ENCODE data around the gene LRRC59.

The LRRC59 gene

DNA sequence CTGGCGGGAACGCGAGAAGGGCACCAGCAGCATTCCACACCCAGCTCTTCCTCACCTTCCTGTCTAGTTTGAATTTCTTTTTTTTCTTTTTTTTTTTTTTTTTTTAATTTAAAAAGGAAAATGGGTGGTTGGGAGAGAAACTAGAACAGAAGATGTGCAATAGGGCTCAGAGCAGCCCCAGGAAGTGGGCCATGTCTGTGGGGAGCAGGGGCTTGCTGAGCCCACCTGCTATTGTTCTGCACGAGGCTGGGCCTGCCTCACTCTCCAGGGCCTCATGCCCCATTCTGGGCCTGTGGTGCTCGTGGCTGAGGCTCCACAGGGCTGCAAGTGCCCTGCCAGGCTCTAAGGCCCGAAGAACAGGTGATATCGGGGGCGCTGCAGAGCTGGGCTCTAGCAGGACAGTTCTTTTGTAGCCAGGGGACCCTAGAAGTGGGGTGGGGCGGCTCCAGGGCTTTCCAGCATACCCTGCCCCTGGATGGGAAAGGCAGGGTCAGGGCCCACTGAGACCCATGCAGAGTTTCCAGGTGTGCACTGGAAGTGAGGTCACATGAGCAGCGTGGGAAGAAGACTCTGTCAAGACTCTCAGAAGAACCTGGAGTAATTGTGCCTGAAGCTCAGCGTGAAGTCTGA lies 36.7 kb downstream of the LRRC59 start:
- DNase-seq = no peak

DNA sequence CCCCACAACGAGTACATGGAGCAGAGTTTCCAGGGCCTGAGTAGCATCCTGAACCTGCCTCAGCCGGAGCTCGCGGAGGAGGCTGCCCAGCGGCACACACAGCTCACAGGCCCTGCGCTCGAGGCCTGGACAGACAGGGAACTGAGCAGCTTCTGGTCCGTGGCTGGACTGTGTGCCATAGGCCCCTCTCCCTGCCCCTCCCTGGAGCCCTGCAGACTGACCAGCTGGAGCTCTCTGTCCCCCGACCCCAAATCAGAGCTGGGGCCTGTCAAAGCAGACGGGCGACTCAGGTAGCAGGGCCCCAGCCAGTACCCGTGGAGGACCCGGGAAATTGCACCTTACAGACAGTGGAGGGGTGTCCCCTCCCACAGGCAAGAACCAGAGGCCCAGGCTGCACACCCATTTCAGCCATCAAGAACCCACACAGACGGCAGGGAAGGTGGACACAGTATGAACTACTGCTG lies 37.3 kb downstream of the LRRC59 start:
- DNase-seq = no peak

DNA sequence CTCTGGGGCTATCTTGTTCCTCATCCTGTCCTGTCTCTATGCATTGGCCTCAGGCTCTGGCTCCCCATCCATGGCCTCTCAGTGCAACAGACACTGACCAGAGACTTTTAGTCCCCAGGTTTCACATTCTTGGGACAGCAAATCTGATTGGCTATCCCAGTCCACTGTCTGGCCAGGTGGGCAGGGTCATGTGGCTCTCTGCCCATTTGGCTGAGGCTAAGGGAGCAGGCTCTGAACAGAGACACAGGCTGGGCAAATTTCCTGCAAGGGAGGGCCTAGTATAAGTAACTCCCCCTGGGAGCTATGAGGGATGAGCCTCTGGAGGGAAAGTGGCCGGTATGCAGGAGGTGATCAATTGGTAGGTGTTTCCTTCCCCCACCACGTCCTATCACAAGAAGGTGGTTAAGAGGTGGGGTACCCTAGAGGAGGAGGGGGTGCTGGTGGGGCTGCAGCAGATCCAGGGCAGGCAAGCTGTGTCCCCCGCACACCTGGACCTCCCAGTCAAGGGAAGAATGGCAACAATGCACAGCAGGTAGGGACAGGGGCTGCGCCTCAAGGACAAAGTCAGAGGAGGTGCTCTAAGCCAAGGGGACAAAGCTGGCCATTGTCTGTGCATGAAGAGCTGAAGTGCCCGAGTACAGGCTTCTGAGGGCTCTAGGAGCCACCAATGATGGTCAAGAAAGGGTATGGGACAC lies 38.2 kb downstream of the LRRC59 start:
- DNase-seq = no peak

DNA sequence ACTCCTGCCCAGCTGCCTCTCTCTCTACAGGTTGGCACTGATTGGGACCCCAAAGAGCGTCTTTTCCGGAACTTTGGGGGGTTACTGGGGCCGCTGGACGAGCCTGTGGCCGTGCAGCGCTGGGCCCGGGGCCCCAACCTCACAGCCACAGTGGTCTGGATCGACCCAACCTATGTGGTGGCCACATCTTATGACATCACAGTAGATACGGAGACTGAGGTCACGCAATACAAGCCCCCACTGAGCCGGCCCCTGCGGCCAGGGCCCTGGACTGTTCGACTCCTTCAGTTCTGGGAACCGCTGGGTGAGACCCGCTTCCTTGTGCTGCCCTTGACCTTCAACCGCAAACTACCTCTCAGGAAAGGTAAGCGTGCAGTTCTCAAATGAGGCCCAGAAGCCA lies 39.1 kb downstream of the LRRC59 start:
- no peak for DNase-seq

DNA sequence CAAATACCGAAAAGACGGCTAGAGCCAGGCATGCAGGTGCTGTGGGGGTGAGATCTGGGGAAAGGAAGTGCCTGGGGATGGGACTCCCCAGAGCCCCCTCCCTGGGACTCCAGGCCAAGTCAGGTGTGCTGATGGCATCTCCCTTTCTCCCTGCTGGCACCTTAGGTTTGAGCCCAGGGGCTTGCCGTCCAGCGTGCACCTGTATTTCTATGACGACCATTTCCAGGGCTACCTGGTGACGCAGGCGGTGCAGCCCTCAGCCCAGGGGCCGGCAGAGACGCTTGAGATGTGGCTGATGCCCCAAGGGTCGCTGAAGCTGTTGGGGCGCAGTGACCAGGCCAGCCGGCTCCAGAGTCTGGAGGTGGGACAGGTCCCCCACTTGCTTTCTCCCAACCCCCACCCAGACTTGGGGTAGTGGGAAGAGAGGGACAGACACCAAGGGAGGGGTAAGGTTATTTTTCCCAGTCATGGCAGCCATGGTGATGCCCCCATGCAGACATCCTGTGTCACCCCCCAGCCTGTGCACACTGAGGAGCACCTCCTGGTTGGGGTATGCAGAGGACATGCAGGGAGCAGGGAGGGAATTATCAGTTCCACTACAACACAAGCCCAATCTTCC lies 40.3 kb downstream of the LRRC59 start:
- DNase-seq = no peak

DNA sequence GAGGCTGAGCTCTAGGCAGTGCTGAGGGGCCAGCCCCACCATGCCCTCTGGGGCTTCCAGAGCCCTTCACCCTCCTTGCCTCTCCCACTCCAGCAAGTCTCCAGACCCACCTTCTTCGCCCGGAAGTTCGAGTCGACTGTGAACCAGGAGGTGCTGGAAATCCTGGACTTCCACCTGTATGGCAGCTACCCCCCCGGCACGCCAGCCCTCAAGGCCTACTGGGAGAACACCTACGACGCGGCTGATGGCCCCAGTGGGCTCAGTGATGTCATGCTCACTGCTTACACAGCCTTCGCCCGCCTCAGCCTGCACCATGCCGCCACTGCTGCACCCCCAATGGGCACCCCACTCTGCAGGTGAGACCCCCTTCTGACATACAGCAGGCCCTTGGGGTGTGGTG lies 40.9 kb downstream of the LRRC59 start:
- DNase-seq = no peak

DNA sequence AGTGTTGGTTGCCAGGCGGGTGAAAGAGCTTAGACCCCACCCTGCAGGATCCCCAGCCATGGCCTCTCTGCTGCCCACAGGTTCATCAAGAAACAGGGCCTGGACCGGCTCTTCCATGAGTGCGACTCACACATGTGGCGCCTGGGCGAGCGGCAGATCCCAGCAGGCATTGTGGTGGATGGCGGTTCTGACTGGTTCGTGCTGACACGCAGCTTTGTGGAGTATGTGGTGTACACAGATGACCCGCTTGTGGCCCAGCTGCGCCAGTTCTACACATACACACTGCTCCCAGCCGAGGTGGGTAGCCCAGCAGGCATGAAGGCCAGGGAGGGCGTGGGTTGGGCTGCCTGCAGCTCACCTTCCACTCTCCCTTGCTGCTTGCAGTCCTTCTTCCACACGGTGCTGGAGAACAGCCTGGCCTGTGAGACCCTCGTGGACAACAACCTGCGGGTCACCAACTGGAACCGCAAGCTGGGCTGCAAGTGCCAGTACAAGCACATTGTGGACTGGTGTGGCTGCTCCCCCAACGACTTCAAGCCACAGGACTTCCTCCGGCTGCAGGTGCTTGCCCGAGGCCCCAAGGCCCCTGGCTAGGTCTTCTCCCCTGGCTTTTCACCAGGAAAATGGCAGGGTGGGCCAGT lies 41.5 kb downstream of the LRRC59 start:
- DNase-seq = no peak

DNA sequence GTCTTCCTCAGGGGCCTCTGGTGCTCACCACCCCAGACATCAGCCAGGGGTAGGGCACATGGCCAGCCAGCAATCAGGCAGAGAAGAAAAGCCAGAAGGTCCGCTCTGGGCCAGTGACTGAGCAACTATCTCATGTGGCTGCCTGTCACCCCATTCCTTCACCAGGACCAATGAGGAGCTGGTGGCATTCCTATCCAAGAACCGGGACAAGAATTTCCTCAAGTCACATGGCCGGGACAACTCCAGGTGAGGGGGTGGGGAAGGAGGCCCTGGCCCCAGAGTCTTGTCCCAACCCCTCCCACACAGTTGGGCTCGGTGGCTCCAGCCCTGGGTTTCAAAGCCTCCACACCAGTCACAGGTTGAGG lies 42.0 kb downstream of the LRRC59 start:
- no peak for DNase-seq

DNA sequence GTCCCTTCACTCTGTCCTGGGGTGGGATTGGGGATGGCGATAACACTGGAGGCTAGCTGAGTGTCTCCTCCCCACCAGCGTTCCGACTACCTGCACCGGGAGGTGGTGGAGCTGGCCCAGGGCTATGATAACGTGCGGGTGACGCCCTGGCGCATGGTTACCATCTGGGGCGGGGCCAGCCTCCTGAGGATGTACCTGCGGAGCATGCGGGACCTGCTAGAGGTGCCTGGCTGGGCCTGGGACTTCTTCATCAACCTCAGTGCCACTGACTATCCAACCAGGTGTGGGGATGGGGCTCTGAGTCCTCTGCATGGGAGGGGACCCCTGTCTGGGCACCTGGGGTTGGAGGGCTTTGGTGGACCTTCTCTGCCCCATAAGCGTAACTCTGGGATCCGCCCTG lies 42.5 kb downstream of the LRRC59 start:
- DNase-seq = no peak

DNA sequence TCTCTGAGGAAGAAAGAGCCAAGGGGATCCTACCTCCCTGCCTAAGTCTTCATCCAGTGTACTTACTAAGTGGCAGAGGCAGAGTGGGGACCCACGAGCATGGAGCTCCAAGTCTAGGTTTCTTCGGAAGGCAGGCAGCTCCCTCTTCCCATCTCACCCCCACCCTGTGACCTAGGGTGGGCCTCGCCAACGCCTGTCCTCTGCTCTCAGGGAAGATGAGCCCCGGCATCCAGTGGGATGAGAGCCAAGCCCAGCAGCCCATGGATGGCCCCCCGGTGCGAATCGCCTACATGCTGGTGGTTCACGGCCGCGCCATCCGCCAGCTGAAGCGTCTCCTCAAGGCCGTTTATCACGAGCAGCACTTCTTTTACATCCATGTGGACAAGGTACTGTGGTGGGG lies 43.1 kb downstream of the LRRC59 start:
- DNase-seq = no peak

DNA sequence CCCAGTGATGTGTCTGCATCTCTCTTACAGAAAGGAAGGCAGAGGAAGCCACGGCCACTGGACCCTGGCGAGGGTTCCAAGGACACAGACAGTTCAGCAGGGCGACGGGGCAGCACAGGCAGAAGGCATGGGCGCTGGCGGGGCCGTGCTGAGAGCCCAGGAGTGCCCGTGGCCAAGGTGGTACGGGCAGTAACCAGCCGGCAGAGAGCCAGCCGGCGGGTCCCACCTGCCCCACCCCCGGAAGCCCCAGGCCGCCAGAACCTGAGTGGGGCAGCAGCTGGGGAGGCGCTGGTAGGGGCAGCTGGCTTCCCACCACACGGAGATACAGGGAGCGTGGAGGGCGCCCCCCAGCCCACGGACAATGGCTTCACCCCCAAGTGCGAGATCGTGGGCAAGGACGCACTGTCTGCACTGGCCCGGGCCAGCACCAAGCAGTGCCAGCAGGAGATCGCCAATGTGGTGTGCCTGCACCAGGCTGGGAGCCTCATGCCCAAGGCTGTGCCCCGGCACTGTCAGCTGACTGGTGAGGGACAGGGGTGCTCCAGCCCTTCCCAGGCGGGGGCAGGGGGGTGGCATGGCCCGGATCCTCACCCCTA lies 43.6 kb downstream of the LRRC59 start:
- DNase-seq = no peak

DNA sequence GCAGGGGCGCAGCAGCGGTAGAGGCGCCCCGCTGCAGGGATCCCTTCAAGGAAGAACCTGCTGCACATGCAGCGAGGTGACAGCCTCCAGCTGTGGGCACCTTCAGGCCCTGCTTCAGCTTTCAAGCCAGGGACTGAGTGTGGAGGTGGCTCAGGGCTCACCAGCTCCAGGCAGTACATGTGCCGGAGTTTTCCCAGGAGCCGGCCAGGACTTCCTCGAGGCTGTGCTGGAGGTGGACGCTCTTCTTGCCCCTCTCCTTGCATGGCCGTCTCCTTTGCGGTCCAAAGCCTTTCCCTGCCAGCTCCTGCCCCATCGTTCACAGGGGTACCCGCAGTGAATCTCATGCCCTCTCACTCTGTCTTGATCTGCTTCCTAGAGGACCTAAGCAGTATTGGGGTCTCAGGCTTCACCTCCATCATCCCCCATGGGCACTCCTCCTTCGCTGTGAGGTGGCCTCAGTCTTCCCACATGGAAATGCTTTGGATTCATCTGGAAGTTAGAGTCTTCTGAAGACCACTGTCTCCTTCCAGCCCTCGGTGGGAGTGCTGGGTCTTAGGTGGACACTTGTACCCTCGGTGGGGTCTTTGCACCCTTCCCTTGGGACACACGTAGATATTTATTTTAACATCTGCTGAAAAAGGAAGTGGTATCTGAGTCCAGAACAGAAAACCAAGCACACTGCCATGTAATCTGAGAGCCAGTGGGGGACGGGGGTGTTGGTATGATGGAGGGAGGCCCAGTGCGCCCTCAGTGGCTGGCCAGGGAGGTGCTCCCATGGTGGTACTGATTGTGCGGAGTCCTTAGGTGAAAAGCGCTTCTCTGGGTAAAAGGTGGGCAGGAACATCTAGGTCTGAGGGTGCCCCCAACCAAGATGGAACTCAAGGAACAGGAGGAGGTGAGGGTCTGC lies 44.4 kb downstream of the LRRC59 start:
- no peak for DNase-seq

DNA sequence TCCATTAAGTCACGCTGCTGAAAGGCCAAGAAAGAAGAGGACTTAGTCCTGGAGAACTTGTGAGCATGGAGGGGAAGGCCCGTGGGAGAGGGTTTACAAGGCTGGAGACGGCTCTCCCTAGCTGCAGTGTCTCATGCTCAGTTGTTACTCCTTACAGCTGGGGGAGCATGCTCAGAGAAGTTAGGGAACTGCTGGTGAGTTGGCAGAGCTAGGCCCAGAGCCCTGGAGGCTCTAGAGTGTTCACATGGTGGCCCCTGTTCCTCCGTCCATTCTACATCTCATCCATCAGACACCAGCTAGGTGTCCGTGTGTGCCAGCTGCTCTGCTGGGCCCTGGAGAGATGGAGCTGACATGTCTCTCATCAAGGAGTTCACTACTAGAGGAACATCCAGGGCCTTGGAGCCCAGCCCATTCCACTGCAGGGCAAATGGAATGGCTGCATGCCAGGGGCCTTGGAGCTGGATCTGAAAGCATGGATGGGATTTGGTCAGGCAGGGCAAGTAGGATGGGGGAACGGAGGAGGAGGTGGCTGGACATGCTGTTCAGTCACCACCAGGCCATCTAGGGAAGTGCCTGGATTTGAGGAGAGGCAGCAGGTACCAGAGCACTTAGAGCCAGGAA lies 45.1 kb downstream of the LRRC59 start:
- DNase-seq = no peak

DNA sequence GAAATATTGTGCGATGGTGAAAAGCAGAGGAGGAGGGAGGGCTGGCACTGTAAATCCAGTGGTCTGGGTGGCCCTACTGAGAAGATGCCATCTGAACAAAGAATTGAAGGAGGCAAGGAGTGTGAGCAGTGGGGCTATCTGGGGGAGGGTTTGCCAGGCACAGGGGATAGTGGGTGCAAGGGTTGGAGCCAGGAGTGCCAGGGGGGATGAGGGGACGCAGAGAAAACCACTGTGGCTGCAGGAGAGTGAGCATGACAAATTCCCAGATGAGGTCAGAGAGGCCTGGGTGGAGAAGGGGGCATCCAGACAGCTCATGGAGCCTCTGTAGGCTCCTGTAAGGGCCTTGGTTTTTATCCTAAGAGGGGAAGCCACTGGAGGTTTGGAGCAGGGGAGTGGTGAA lies 46.6 kb downstream of the LRRC59 start:
- no peak for DNase-seq

DNA sequence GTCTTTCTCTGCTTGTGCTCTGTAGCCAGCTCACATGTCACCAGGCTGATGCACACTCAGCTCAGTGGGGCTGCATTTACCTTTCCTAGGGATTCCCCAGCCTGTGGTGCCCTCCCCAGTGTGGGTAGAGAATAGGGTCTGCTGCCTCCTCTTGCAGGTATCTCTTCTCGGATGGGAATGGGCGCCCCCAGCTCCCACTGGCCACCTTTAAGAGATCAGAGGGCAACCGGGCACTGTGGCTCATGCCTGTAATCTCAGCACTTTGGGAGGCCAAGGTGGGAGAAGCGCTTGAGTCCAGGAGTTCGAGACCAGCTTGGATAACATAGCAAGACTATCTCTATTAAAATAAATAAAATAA lies 48.1 kb downstream of the LRRC59 start:
- DNase-seq = no peak

DNA sequence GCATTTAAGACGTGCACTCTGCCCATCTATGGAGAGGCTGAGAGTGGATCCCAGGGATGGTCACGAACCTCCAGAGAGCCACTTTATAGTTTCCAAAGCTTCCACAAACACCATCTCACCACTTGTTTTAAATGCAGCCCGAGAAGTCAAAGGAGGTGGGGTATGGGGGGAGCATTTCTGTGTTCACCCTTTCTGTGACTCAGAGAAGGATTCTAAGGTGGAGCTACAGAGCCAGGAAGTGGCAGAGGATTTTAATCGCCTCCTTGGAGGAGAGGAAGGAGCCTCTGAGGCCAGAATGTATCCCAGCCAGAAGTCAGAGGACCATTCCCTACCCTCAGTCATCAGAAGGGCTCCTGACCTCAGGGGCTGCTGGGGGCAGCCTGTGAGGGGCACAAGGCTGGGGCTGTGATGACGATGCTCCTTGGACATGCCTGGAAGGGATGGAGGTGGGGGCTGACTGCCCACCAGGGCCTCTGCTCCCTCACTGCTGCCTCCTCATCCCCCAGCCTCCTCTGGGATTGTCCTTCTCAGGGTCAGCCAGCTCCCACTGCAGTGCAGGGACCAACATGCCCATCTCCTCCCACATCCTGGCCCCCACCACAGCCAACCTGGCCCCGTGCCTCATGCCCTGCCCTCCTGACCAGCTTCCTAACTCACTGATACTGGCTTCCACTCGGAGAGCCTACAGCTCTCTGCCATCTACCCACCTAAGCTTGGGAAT lies 48.6 kb downstream of the LRRC59 start:
- DNase-seq = no peak

DNA sequence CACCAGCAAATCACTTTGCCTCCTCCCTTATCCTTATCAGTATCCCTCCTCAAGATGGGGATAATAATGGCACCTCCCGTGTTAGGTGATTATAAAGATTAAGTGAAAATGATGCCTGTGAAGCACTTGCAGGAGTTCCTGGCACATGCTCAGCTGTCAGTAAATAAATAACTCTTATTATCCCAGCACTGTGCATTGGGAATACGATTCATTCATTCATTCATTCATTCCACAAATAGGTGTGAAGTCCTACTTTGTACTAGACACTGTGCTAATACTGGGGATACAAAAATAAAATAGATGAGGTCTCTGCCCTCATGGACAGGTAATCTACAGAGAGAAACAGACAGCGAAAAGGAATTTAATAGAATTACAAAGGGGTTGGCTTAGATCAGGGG lies 49.4 kb downstream of the LRRC59 start:
- DNase-seq = peak; percentile 11 to 44

DNA sequence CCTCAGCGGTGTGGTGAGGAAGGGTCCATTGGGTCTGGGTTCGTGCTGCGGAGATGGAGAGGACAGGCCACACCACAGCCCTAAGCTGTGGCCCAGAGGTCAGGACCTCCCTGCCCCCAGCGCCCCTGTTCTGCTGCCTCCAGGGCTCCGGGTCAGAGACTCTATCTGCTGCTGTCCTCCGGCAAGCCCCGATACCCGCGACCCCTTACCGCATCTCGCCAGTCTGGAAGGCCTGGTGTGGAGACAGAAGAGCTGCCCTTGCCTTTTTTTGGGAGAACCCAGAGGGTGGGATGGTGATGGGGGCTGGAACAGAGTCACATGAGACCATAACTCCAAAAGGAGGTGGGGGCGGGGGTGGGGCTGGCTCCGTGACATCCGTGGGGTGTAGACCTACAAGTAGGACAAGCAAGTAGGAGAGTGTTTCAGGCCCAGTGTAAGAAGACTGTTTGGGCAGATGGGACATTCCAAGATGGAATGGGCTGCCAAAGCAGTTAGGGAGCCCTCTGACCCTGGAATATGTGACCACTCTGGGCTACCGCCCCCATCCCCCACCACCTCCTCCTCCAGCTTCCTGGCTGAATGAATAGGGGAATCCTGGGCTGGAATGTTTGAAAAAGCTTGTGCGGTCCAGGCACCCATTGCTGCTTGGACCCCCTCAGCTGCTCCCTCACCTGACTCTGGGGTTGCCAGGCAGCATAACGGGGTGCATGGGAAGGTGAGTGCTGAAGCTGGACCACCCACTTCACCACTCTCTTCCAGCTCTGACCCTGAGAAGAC lies 50.0 kb downstream of the LRRC59 start:
- no peak for DNase-seq

DNA sequence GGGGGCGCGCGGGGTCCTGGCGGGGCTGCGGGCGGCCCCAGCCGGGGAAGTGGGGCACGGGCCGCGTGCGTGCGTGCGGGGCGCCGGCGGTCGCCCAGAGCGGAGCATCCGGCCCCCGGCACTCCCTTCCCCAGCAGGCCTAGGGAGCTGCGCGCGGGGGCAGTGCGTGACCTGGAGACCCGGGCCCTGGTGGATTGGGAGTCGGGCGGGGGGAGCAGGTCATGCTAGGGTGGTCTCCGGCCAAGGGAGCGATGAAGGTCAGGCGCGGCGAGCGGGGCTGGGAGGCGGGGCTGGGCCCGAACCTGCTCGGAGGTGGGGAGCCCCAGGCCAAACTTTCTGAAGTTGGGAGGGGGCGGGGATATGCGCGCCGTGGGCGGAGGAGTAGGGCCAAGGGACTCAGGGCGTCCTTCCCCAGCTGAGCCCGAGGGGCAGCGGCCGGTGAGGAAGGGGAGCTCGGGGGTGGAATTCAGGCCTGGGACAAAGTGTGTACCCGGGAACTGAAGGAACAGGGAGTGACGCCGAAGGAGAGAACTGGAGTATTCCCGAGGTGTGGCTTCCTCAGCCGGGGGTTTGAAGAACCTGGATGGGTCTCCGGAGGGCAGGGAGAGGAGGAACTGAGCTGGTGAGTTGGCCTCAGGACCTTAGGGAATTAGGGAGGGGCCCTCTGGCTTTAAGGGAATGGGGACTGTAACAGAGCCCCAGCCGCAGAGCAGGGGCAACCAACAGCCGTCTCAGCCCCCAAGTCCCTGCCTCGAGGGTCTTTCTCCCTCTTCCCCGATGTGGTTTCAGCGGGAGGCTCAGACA lies 50.8 kb downstream of the LRRC59 start:
- DNase-seq = peak in 1 of 2 experiments; percentile 48

Data from NCI-H524 (cell line).